VCaP (cell line): ENCODE results near the gene BNC2.

ENCODE experiments used
- H3K27ac ChIP-seq: fragments of 450-650 bp; 2 replicates; pipeline ENCODE4 v1.5.1; 2017
- TF ChIP-seq, protein P1 (sequence below): fragments of 450-650 bp; conservative IDR thresholded peaks from 2 replicates; pipeline ENCODE4 v1.5.1; 2017; ENCODE audit warnings: mild to moderate bottlenecking, moderate library complexity

Gene BNC2

GRCh38 chr9:16391369-16391768, 479.1 kb downstream of the BNC2 start:
- TF ChIP-seq, protein P1, sequence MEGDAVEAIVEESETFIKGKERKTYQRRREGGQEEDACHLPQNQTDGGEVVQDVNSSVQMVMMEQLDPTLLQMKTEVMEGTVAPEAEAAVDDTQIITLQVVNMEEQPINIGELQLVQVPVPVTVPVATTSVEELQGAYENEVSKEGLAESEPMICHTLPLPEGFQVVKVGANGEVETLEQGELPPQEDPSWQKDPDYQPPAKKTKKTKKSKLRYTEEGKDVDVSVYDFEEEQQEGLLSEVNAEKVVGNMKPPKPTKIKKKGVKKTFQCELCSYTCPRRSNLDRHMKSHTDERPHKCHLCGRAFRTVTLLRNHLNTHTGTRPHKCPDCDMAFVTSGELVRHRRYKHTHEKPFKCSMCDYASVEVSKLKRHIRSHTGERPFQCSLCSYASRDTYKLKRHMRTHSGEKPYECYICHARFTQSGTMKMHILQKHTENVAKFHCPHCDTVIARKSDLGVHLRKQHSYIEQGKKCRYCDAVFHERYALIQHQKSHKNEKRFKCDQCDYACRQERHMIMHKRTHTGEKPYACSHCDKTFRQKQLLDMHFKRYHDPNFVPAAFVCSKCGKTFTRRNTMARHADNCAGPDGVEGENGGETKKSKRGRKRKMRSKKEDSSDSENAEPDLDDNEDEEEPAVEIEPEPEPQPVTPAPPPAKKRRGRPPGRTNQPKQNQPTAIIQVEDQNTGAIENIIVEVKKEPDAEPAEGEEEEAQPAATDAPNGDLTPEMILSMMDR: no peak

DNA sequence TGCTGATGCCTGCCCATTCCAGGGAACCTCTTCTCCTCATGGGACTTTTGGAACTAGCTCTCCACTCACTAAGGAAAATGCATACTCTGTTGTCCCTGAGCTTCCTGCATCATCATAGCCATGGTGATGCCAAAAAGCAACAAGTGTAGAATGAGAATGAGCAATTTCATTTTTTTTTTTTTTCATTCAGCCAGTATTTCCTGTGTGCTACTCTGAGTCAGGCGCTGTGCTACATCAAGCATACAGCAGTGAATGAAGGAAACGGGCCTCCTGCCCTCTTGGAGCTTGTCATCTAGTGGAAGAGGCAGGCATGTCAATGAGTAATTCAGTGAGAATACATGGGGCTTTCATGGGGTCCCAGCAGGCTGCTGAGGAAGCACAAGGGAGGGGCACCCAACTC, 483.1 kb downstream of the BNC2 start:
- TF ChIP-seq, protein P1: no peak
- H3K27ac ChIP-seq: no peak overlapping the region

More at GRCh38 chr9:16391369-16391768, 479.1 kb downstream of the BNC2 start:
- no peak overlapping the region for H3K27ac ChIP-seq

- TF ChIP-seq, protein P1: no peak
- no peak overlapping the region for H3K27ac ChIP-seq
Observed at GRCh38 chr9:16386827-16387077, 483.7 kb downstream of the BNC2 start.

- TF ChIP-seq, protein P1: no peak
- H3K27ac ChIP-seq: no peak overlapping the region
Observed at GRCh38 chr9:16386007-16386826, 484.3 kb downstream of the BNC2 start.

DNA sequence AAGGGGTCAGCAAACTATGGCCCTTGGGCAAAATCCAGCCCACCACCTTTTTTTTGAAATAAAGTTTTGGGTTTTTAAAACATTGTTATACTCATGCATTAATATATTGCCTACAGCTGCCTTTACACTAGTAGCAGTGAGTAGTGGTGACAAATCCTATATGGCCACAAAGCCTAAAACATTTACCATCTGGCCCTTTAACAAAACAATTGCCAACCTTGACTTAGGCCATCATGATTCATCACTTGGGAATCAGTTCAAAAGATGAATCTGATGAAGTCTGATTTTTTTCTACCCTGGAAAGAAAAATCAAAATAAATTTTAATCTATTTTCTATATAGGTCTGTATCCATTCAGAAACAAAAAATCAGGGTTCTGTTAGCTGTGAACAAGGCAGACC, 484.9 kb downstream of the BNC2 start:
- no peak overlapping the region for H3K27ac ChIP-seq

GRCh38 chr9:16384993-16385392, 485.5 kb downstream of the BNC2 start:
- TF ChIP-seq, protein P1: no peak
- no peak overlapping the region for H3K27ac ChIP-seq

More for the DNA sequence above, 484.9 kb downstream of the BNC2 start:
- TF ChIP-seq, protein P1: no peak

DNA sequence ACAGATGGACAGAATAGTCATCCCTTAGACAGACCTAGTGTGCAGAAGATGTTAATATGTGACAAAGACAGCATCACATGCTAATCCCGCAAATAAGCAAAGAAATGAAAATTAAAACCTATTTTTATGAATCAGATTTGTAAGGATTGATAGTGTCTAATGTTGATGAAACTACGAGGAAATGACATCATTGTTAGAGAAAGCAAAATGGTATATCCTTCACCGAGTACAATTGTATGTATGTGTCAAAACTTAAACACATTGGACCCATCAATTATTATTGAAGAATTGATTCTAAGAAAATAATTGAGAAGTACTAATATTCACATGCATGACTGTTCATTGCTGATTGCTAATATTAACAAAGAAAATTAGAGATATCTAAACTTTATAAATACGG, 493.2 kb downstream of the BNC2 start:
- H3K27ac ChIP-seq: no peak overlapping the region
- TF ChIP-seq, protein P1: no peak
